SW 1271 (cell line): Measurements from ENCODE around the gene GPR155.

Experiments
- DNase-seq, 2 experiments: peaks; one replicate each; lab custom pipeline; 2025; lab: John Stamatoyannopoulos, UW

Gene GPR155

GRCh38 chr2:174486563-174487107 lies at the start of gene GPR155:
Gene GPR155 (minus strand): TSS chr2:174487029. CDS start chr2:174481956, 5,073 bp downstream.
- DNase-seq, result peak in 1 of 2 experiments; percentile 33

- no peak for DNase-seq
Observed at GRCh38 chr2:174535757-174536703, 49.2 kb upstream of the GPR155 start.

DNA sequence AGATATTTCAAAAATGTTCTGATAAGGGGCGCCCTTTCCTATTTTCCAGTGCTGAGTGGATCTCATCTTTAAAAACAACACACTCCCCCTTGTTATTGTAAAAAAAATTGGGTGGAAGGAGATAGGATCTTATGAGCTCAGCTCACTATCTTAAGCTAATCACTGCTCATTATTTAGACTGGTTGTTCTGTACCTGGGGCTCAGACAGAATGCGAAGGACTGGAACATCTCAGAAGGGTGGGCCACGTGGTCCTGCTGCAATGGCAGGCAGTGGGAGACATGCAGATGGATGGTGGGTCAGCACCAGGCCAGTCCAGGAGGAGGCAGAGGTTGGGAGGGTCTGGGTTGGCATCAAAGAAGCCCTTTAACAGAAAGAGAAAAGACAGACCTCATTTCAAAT lies 48.3 kb upstream of the GPR155 start:
- DNase-seq, result no peak

DNA sequence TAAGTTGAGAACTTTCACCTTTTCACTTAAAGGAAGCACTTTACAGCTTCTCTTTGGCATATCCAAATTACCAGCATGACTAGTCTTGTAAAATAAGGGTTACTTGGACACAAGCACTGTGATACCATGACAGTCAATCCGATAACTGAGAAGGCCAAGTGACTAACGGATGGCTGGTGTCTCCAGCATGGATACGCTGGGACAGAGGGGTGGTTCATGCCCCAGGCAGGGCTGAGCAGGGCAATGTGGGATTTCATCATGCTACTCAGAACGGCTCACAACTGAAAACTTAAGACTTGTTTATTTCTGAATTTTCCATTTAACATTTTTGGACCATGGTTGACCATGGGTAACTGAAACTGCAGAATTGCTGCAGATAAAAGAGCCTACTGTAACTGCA lies 43.1 kb upstream of the GPR155 start:
- DNase-seq, result no peak

- no peak for DNase-seq
Observed at GRCh38 chr2:174527959-174528358, 41.1 kb upstream of the GPR155 start.

DNA sequence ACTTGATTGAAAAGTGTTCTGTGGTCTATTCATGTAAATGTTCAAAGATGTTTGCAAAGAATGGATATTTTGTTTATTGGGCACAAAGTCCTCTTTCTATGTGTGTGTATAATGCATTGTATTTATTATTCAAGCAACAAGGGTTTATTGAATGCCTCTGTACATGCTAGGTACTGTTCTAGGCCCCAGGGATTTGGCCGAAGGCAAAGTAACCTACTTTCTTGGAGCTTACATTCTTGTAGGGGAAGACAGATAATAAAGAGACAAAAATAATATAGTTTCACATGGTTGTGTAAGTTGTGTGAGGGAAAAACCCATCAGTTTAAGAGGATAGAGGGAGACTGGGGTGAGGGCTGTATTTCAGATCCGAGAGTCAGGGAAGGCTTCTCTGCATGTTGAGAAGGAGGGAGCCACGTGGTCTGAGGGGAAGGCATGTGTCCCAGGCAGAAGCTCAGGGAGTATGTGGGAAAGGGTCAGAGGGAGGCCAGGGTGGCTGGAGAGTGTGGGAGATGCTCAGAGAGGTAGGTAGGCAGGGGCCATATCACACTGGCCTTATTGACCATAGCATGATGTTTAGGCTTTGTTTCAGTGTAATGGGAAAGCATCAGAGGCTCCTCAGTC lies 40.4 kb upstream of the GPR155 start:
- no peak for DNase-seq

- DNase-seq, result no peak
Observed at GRCh38 chr2:174524527-174524926, 37.7 kb upstream of the GPR155 start.

GRCh38 chr2:174522553-174522952 lies 35.7 kb upstream of the GPR155 start:
- peak in 1 of 2 experiments; percentile 30 for DNase-seq

GRCh38 chr2:174518395-174518794 lies 31.6 kb upstream of the GPR155 start:
- DNase-seq, result no peak

DNA sequence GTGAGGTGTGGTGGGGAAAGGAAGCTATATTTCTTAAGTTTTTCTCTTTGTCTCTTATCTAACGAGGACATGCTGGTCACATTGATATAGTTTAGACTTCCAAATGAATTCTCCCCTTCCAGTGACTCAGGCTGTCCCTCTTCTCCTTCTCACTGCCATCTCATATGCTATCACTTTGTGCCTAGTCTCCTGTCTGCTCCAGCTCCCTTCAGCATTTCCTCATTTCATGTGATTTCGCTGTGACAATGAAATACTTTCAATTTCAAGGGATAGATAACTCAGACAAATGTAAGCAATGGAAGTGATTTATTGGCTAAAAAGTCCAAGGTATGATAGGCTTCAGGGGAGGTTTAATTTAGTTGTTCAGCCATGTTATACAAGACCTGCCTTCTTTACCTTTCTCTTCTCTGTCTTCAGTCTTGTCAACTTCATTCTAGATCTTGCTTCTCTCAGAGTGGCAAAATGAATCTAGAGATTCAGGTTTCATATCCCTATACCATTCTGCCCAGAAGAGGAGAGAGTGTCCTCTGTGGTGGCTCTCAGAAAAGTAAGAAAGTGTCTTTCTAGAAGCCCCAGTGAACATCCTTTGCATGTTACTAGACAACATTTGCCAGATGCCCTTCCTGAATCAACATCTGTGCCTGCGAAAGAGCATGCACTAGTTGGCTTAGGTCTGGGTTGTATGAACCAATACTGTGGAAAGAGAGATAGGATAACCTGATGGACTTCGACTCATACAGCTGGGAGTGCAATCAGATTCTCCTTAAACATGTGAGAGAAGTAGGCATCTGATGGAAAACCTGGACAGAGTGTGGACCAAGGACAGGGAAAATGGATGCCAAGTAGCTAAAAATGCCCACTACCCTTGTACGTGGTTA lies 29.9 kb upstream of the GPR155 start:
- no peak for DNase-seq

- no peak for DNase-seq
Observed at GRCh38 chr2:174512345-174512744, 25.5 kb upstream of the GPR155 start.

GRCh38 chr2:174511580-174512260 lies 24.9 kb upstream of the GPR155 start:
- DNase-seq, result no peak

DNA sequence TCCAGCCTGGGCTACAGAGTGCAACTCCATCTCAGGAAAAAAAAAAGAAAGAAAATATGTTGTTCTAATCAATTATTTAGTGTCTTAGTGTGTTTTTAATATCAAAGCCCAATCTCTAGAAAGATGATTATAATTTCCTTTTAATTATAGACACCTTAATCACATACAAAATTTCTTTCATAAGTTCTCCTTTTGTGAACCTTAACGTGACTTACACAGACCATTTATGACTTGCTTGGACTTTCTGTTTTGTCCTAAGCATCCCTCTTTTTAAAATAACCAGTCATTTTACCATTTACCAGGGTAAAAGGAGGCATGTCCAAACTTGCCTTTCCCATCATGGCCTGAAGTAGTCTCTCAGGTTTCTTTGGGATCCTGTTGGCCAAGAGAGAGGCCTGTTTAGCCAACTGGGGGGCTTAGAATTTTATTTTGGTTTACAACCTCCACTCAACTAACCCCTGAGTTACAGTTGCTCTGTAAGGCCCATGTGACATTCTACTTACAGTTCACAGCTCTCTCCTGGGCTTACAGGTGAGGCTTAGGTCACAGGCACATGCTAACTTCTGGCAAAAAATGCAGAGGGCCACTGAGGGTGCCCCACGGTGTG lies 23.9 kb upstream of the GPR155 start:
- DNase-seq, result peak in 1 of 2 experiments; percentile 14

- no peak for DNase-seq
Observed at GRCh38 chr2:174503161-174503809, 16.5 kb upstream of the GPR155 start.

DNA sequence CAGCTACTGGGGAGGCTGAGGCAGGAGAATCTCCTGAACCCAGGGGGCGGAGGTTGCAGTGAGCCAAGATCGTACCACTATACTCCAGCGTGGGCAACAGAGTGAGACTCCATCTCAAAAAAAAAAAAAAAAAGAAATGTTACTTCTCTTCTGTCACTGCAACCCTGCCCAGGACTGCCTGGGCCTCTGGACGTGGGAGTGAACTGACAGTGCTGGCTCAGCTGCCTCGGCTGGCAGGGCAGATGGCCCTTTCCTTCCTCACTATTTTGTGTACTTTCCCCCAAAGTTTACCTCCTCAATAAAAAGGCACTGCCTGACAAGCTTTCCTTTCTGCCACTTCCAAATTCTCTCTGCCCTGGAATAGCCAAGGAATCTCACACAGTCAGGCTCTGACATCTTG lies 12.5 kb upstream of the GPR155 start:
- DNase-seq, result no peak

- DNase-seq, result no peak
Observed at GRCh38 chr2:174495365-174496012, 8.7 kb upstream of the GPR155 start.

GRCh38 chr2:174493549-174494331 lies 6.9 kb upstream of the GPR155 start:
- no peak for DNase-seq

GRCh38 chr2:174492963-174493431 lies 6.2 kb upstream of the GPR155 start:
- no peak for DNase-seq

GRCh38 chr2:174491947-174492346 lies 5.1 kb upstream of the GPR155 start:
- no peak for DNase-seq
